KOPT-K1 (cell line): ENCODE data around the gene PTPRN2.

Source experiments
- H3K27ac ChIP-seq: fragments of 200-600 bp; sonication (generic); 2 replicates; pipeline ENCODE4 v1.5.1; 2016; ENCODE audit warnings: antibody characterized with exemption, mild to moderate bottlenecking, low read depth, low read length; ENCODE audit not compliant: poor library complexity, severe bottlenecking
- H3K36me3 ChIP-seq: fragments of 200-600 bp; sonication (generic); 2 replicates; pipeline ENCODE4 v1.5.1; 2017; ENCODE audit warnings: antibody characterized with exemption, mild to moderate bottlenecking, low read length, moderate library complexity; ENCODE audit not compliant: insufficient read depth
- H3K9me3 ChIP-seq: fragments of 200-600 bp; sonication (generic); 2 replicates; pipeline ENCODE4 v1.5.1; 2017; ENCODE audit warnings: antibody characterized with exemption, low read length, mild to moderate bottlenecking; ENCODE audit not compliant: insufficient read depth, poor library complexity, severe bottlenecking

PTPRN2 gene

GRCh38 chr7:157828190-157828589 is 759.4 kb downstream of the PTPRN2 start:
- H3K9me3 ChIP-seq: no peaks in the 10 kb centered on the region
- H3K36me3 ChIP-seq: no peaks in the 10 kb centered on the region
- H3K27ac ChIP-seq: no peak overlapping the region

GRCh38 chr7:157827863-157828160 is 759.8 kb downstream of the PTPRN2 start:
- H3K9me3 ChIP-seq: no peaks in the 10 kb centered on the region
- H3K27ac ChIP-seq: no peak overlapping the region
- no peaks in the 10 kb centered on the region for H3K36me3 ChIP-seq

GRCh38 chr7:157827045-157827862 is 760.4 kb downstream of the PTPRN2 start:
- Histone ChIP-seq H3K27ac (no peak overlapping the region), H3K9me3 (no peaks in the 10 kb centered on the region), H3K36me3 (no peaks in the 10 kb centered on the region)

- Histone ChIP-seq H3K27ac (no peak overlapping the region), H3K36me3 (no peaks in the 10 kb centered on the region), H3K9me3 (no peaks in the 10 kb centered on the region)
These were observed 761.1 kb downstream of the PTPRN2 start for GRCh38 chr7:157826566-157826965.

GRCh38 chr7:157825325-157825724 is 762.3 kb downstream of the PTPRN2 start:
- Histone ChIP-seq H3K9me3 (no peaks in the 10 kb centered on the region), H3K27ac (no peak overlapping the region), H3K36me3 (no peaks in the 10 kb centered on the region)

- Histone ChIP-seq H3K27ac (no peak overlapping the region), H3K9me3 (no peaks in the 10 kb centered on the region)
These were observed 762.9 kb downstream of the PTPRN2 start for GRCh38 chr7:157824819-157825121.

GRCh38 chr7:157824011-157824818 is 763.4 kb downstream of the PTPRN2 start:
- Histone ChIP-seq H3K27ac (no peak overlapping the region), H3K36me3 (no peaks in the 10 kb centered on the region), H3K9me3 (no peaks in the 10 kb centered on the region)

More at GRCh38 chr7:157824819-157825121, 762.9 kb downstream of the PTPRN2 start:
- no peaks in the 10 kb centered on the region for H3K36me3 ChIP-seq

- H3K9me3 ChIP-seq: no peaks in the 10 kb centered on the region
- H3K36me3 ChIP-seq: no peaks in the 10 kb centered on the region
- H3K27ac ChIP-seq: no peak overlapping the region
These were observed 765.0 kb downstream of the PTPRN2 start for GRCh38 chr7:157822688-157823031.

- H3K9me3 ChIP-seq: no peaks in the 10 kb centered on the region
- no peak overlapping the region for H3K27ac ChIP-seq
- no peaks in the 10 kb centered on the region for H3K36me3 ChIP-seq
These were observed 765.5 kb downstream of the PTPRN2 start for GRCh38 chr7:157821959-157822687.

GRCh38 chr7:157820796-157821195 is 766.8 kb downstream of the PTPRN2 start:
- Histone ChIP-seq H3K36me3 (no peaks in the 10 kb centered on the region), H3K9me3 (no peaks in the 10 kb centered on the region), H3K27ac (no peak overlapping the region)

- H3K36me3 ChIP-seq: no peaks in the 10 kb centered on the region
- H3K9me3 ChIP-seq: no peaks in the 10 kb centered on the region
- no peak overlapping the region for H3K27ac ChIP-seq
These were observed 768.2 kb downstream of the PTPRN2 start for GRCh38 chr7:157819455-157819807.

GRCh38 chr7:157818701-157819454 is 768.7 kb downstream of the PTPRN2 start:
- H3K9me3 ChIP-seq: no peaks in the 10 kb centered on the region
- H3K27ac ChIP-seq: no peak overlapping the region
- no peaks in the 10 kb centered on the region for H3K36me3 ChIP-seq

GRCh38 chr7:157817944-157818700 is 769.5 kb downstream of the PTPRN2 start:
- Histone ChIP-seq H3K27ac (no peak overlapping the region), H3K9me3 (no peaks in the 10 kb centered on the region), H3K36me3 (no peaks in the 10 kb centered on the region)

GRCh38 chr7:157817433-157817832 is 770.2 kb downstream of the PTPRN2 start:
- H3K9me3 ChIP-seq: no peaks in the 10 kb centered on the region
- no peaks in the 10 kb centered on the region for H3K36me3 ChIP-seq
- H3K27ac ChIP-seq: no peak overlapping the region
